Smooth muscle cell (in vitro differentiated cells): ENCODE data around the gene NSD1. TPM values are rescaled to one million over a fixed set of nuclear protein-coding genes. Genes with fewer than 3 reads are reported as not detected.
"Not testable (repeated sequence)": the region's sequence is repeated elsewhere in the genome, so short reads cannot be mapped to it uniquely, and the experiment has no call there.

ENCODE experiments used
- DNase-seq: peaks from one replicate; lab custom pipeline; 2025; ENCODE audit not compliant: unreplicated experiment; lab: John Stamatoyannopoulos, UW
- H2AFZ ChIP-seq: fragments of 200-600 bp; sonication (generic); 2 replicates; pipeline ENCODE4 v1.6.0; 2016; ENCODE audit warnings: antibody characterized with exemption, low read depth, mild to moderate bottlenecking
- H3F3A ChIP-seq: fragments of 200-600 bp; sonication (generic); 2 replicates; pipeline ENCODE4 v1.6.0; 2017; ENCODE audit warnings: antibody characterized with exemption, low read depth
- H3K27ac ChIP-seq: fragments of 200-600 bp; sonication (generic); 2 replicates; pipeline ENCODE4 v1.5.1; 2016; ENCODE audit warnings: low read depth, mild to moderate bottlenecking
- H3K27me3 ChIP-seq: fragments of 200-600 bp; sonication (generic); 2 replicates; pipeline ENCODE4 v1.6.1; 2016; ENCODE audit warnings: low read depth, mild to moderate bottlenecking
- H3K36me3 ChIP-seq: fragments of 200-600 bp; sonication (generic); 2 replicates; pipeline ENCODE4 v1.5.1; 2016; ENCODE audit warnings: low read depth
- H3K4me1 ChIP-seq: fragments of 200-600 bp; sonication (generic); 2 replicates; pipeline ENCODE4 v1.5.1; 2016; ENCODE audit warnings: low read depth
- H3K4me2 ChIP-seq: fragments of 200-600 bp; sonication (generic); 2 replicates; pipeline ENCODE4 v1.6.0; 2016; ENCODE audit warnings: mild to moderate bottlenecking
- H3K4me3 ChIP-seq: fragments of 200-600 bp; sonication (generic); 2 replicates; pipeline ENCODE4 v1.5.1; 2016; ENCODE audit warnings: mild to moderate bottlenecking
- H3K79me2 ChIP-seq: fragments of 200-600 bp; sonication (generic); 2 replicates; pipeline ENCODE4 v1.6.0; 2016; ENCODE audit warnings: low read depth, mild to moderate bottlenecking
- H3K9ac ChIP-seq: fragments of 200-600 bp; sonication (generic); 2 replicates; pipeline ENCODE4 v1.6.0; 2016; ENCODE audit warnings: low read depth
- H3K9me3 ChIP-seq: fragments of 200-600 bp; sonication (generic); replicated peaks from 2 replicates; pipeline ENCODE4 v1.5.1; 2016; ENCODE audit warnings: low read depth
- H4K20me1 ChIP-seq: fragments of 200-600 bp; sonication (generic); 2 replicates; pipeline ENCODE4 v1.6.0; 2016; ENCODE audit warnings: low read depth
- WGBS: methylation state at CpG from one replicate; pipeline ENCODE4 v1.1.7; 2016; ENCODE audit warnings: low lambda C conversion rate; 5-methylcytosine and 5-hydroxymethylcytosine counted together
- polyA plus RNA-seq: library from polyadenylated mRNA; unstranded; fragments of >200 nt; fragmentation: Nextera tagmentation; extraction: Ambion mirVana; gene quantifications from 2 replicates; pipeline ENCODE4 v1.2.1, GENCODE V29; 2016
- total RNA-seq: library from RNA; depleted of rRNA; stranded (reverse); fragments of >200 nt; gene quantifications from 2 replicates; pipeline ENCODE4 v1.2.3, GENCODE V29; 2014
- TF ChIP-seq, protein P1 (sequence below): fragments of 200-600 bp; sonication (generic); IDR thresholded peaks from 2 replicates; pipeline ENCODE4 v1.5.1; 2017; ENCODE audit warnings: borderline replicate concordance, mild to moderate bottlenecking, antibody characterized with exemption; ENCODE audit not compliant: insufficient read depth, poor library complexity, severe bottlenecking

NSD1 gene
- total and polyA plus RNA-seq, 2 experiments from 2014 or later: 22.6 to 38.2 TPM

GRCh38 chr5:177176175-177176711 is 42.7 kb downstream of the NSD1 start:
- Histone ChIP-seq H3K36me3 (no peaks in the 10 kb centered on the region), H3K27ac (no peak overlapping the region), H3K4me3 (no peak overlapping the region), H3K9me3 (no peaks in the 10 kb centered on the region), H3K27me3 (no peaks in the 10 kb centered on the region), H2AFZ (no peak overlapping the region), H3F3A (no peaks in the 10 kb centered on the region), H4K20me1 (peaks cover 99% of the 10 kb centered on the region), H3K4me1 (no peaks in the 10 kb centered on the region), H3K79me2 (peaks cover 99% of the 10 kb centered on the region), H3K9ac (no peak overlapping the region), H3K4me2 (no peak overlapping the region)
- 93% methylated on average over 8 of the region's 8 CpGs for WGBS
- TF ChIP-seq, protein P1, sequence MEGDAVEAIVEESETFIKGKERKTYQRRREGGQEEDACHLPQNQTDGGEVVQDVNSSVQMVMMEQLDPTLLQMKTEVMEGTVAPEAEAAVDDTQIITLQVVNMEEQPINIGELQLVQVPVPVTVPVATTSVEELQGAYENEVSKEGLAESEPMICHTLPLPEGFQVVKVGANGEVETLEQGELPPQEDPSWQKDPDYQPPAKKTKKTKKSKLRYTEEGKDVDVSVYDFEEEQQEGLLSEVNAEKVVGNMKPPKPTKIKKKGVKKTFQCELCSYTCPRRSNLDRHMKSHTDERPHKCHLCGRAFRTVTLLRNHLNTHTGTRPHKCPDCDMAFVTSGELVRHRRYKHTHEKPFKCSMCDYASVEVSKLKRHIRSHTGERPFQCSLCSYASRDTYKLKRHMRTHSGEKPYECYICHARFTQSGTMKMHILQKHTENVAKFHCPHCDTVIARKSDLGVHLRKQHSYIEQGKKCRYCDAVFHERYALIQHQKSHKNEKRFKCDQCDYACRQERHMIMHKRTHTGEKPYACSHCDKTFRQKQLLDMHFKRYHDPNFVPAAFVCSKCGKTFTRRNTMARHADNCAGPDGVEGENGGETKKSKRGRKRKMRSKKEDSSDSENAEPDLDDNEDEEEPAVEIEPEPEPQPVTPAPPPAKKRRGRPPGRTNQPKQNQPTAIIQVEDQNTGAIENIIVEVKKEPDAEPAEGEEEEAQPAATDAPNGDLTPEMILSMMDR: no peak
- no peak for DNase-seq

DNA sequence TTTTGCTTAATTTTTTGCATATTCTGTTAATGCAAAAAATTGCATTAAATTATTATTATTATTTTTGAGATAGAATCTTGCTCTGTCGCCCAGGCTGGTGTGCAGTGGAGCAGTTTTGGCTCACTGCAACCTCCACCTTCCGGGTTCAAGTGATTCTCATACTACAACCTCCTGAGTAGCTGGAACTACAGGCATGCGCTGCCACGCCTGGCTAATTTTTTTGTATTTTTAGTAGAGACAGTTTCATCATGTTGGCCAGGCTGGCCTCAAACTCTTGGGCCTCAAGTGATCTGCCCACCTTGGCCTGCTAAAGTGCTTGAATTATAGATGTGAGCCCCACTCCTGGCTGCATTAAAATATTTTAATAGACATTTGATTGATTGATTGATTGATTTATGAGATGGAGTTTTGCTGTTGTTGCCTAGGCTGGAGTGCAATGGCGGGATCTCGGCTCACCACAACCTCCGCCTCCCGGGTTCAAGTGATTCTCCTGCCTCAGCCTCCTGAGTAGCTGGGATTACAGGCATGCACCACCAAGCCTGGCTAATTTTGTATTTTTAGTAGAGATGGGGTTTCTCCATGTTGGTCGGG is 44.4 kb downstream of the NSD1 start:
- H3K27ac ChIP-seq, H3K4me2 ChIP-seq, DNase-seq, H3K4me3 ChIP-seq, H2AFZ ChIP-seq, H3K4me1 ChIP-seq, H3K9me3 ChIP-seq, H3K9ac ChIP-seq, H3K27me3 ChIP-seq, H3F3A ChIP-seq, H3K36me3 ChIP-seq: not testable (repeated sequence)
- Histone ChIP-seq H3K79me2 (peaks cover 98% of the 10 kb centered on the region), H4K20me1 (peaks cover 100% of the 10 kb centered on the region)
- 97% methylated on average over 9 of the region's 9 CpGs for WGBS

DNA sequence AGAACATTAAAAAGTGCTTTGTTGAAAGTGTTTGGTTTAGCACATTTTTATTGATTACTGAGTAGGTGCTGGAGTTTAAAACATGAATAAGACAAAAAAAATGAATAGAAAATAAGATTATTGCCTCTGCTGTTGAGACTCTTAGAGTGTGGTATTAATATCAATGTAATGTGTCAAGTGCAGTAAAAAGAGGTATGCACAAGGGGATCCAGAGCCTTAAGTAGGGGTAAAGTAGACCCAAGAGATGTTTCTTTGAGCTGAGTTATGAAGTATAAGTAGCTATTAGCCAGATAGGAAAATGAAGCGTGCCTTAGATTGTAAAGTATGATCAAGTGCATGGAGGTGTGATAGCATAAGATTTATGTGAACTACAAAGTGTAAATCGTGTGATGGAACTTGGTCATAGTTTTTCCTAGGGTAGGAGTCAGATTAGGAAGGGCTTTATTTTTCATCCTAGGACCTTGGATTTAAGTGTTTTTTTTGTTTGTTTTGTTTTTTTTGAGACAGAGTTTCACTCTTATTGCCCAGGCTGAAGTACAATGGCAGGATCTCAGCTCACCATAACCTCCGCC is 45.2 kb downstream of the NSD1 start:
- H3K9ac ChIP-seq: no peak overlapping the region
- WGBS: 92% methylated on average over 3 of the region's 3 CpGs
- DNase-seq: no peak
- peaks cover 98% of the 10 kb centered on the region for H3K79me2 ChIP-seq
- no peak overlapping the region for H3K4me3 ChIP-seq
- H3K9me3 ChIP-seq: no peaks in the 10 kb centered on the region
- no peak overlapping the region for H2AFZ ChIP-seq
- TF ChIP-seq, protein P1: no peak
- peaks cover 100% of the 10 kb centered on the region for H4K20me1 ChIP-seq
- no peaks in the 10 kb centered on the region for H3K27me3 ChIP-seq
- H3K36me3 ChIP-seq: no peaks in the 10 kb centered on the region
- no peaks in the 10 kb centered on the region for H3F3A ChIP-seq
- no peak overlapping the region for H3K4me2 ChIP-seq
- H3K4me1 ChIP-seq: no peaks in the 10 kb centered on the region
- H3K27ac ChIP-seq: no peak overlapping the region

GRCh38 chr5:177179431-177179830 is 45.9 kb downstream of the NSD1 start:
- peaks cover 98% of the 10 kb centered on the region for H3K79me2 ChIP-seq
- H3K27ac ChIP-seq: no peak overlapping the region
- TF ChIP-seq, protein P1: no peak
- WGBS: 98% methylated on average over 3 of the region's 3 CpGs
- no peak overlapping the region for H3K4me2 ChIP-seq
- no peak overlapping the region for H3K4me3 ChIP-seq
- H2AFZ ChIP-seq: no peak overlapping the region
- no peaks in the 10 kb centered on the region for H3K36me3 ChIP-seq
- H3K9me3 ChIP-seq: no peaks in the 10 kb centered on the region
- H3F3A ChIP-seq: peaks cover 2% of the 10 kb centered on the region
- DNase-seq: no peak
- H4K20me1 ChIP-seq: peaks cover 100% of the 10 kb centered on the region
- no peak overlapping the region for H3K9ac ChIP-seq
- no peaks in the 10 kb centered on the region for H3K4me1 ChIP-seq
- no peaks in the 10 kb centered on the region for H3K27me3 ChIP-seq
